CD4-positive, alpha-beta T cell treated with Interleukin-15 for 1 hour (primary cell): Measurements from ENCODE around the gene BBS2.

Source experiments
- DNase-seq: peaks from one replicate; pipeline ENCODE4 v3.0.0-alpha.2; 2020

The BBS2 gene

GRCh38 chr16:56519459-56520250, at the start of gene BBS2:
Gene BBS2 (minus strand): TSS chr16:56520024. CDS start chr16:56519862, 162 bp downstream.
- DNase-seq, result peak; percentile 91

- DNase-seq, result no peak
Observed at GRCh38 chr16:56564793-56565477, 45.1 kb upstream of the BBS2 start, which contains the start of gene MT4. Gene MT4 (plus strand): TSS chr16:56565073. CDS start chr16:56565129, 56 bp downstream.

- no peak for DNase-seq
Observed at GRCh38 chr16:56561126-56561525, 41.3 kb upstream of the BBS2 start.

GRCh38 chr16:56560447-56560846, 40.6 kb upstream of the BBS2 start:
- no peak for DNase-seq

GRCh38 chr16:56559109-56559508, 39.3 kb upstream of the BBS2 start:
- DNase-seq, result no peak

- no peak for DNase-seq
Observed at GRCh38 chr16:56558024-56558747, 38.4 kb upstream of the BBS2 start.

GRCh38 chr16:56554441-56554840, 34.6 kb upstream of the BBS2 start:
- DNase-seq, result no peak

- no peak for DNase-seq
Observed at GRCh38 chr16:56551796-56552738, 32.2 kb upstream of the BBS2 start.

- DNase-seq, result no peak
Observed at GRCh38 chr16:56549744-56550385, 30.0 kb upstream of the BBS2 start.

- DNase-seq, result no peak
Observed at GRCh38 chr16:56549161-56549560, 29.3 kb upstream of the BBS2 start.

- DNase-seq, result no peak
Observed at GRCh38 chr16:56547949-56548567, 28.2 kb upstream of the BBS2 start.

GRCh38 chr16:56547120-56547948, 27.5 kb upstream of the BBS2 start:
- no peak for DNase-seq

- DNase-seq, result no peak
Observed at GRCh38 chr16:56542039-56542438, 22.2 kb upstream of the BBS2 start.

GRCh38 chr16:56539656-56540055, 19.8 kb upstream of the BBS2 start:
- DNase-seq, result no peak

- DNase-seq, result no peak
Observed at GRCh38 chr16:56538331-56538730, 18.5 kb upstream of the BBS2 start.

GRCh38 chr16:56534847-56535383, 15.1 kb upstream of the BBS2 start:
- no peak for DNase-seq

GRCh38 chr16:56532714-56533113, 12.9 kb upstream of the BBS2 start:
- DNase-seq, result no peak

GRCh38 chr16:56530872-56531271, 11.0 kb upstream of the BBS2 start:
- no peak for DNase-seq

- DNase-seq, result no peak
Observed at GRCh38 chr16:56525236-56525635, 5.4 kb upstream of the BBS2 start.

GRCh38 chr16:56520251-56520577, 390 bp upstream of the BBS2 start:
- no peak for DNase-seq
